GM19468 (cell line): ENCODE results near the gene DPP3.

Source experiments
- ATAC-seq: cut with Tn5 transposase; IDR thresholded peaks from one replicate; pipeline ENCODE4 v1.9.1; 2021; ENCODE audit warnings: mild to moderate bottlenecking, moderate library complexity, moderate number of reproducible peaks; ENCODE audit not compliant: unreplicated experiment; ENCODE audit errors: extremely low read depth

The DPP3 gene

DNA sequence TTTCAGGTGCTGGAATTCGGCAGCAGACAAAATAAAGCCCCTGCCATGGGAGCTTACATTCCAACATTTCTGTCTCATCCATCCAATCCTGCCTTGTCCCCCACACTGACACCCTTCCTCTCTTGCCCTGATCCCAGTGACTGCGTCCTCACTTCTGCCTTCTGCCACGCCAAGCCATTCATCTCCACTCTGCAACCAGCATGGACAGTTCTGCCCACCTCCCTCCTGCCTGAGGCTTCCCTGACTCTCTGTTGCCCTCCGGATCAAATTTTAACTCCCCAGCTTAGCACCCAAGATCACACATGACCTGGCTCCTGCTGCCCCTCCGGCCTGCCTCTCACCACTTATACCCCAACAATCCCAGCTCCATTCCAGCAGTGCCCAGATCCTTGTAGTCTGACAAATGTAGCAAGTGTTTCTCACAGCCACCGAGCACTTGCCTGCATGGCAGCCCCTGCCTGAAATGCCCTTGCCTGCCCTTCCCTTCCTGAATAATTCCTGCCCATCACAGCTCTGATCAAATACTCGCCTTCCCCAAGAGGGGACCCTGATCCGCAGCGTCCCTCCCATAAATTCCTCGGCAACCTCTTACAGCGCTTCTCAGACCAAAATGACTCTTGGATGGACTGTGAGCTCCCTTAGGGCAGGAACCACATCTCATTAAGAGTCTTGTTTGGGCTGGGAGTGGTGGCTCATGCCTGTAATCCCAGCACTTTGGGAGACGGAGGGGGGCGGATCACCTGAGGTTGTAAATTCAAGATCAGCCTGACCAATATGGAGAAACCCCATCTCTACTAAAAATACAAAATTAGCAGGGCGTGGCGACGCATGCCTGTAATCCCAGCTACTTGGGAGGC lies 68.8 kb downstream of the DPP3 start:
- no peak for ATAC-seq

DNA sequence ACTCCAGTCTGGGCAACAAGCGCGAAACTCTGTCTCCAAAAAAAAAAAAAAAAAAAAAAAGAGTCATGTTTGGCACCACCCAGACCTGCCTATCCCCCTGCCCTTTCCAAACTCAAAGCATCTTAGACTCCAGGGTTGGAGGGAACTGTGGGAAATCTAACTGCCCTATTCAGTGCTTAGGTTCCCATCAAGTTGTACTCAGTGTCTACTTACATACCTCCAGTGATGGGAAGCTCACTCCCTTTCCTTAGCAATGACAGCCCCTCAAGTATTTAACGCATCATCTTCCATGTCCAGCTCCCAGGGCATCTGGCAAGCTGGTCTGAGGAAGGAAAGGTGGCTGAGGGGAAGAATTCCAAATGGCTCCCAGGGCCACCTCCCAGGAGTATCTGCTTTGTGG lies 69.5 kb downstream of the DPP3 start:
- ATAC-seq = no peak

DNA sequence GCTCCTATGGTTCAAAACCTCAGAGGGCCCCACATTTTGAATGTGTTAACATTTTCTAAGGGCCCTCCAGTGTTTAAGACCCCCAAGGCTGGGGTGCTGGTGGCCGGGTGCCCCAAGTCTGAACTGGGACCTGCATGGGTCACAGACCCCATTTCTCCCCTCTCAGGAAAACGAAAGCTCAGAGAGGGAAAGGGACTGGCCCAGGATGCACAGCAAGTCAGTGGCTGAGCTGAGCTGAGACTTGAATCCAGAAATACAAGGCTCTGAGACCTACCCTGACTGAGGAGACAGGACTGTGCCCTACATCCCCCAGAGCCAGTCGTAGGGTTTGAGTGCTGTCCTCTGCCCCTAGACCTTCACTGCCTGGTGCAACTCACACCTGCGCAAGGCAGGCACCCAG lies 70.7 kb downstream of the DPP3 start:
- ATAC-seq = no peak

DNA sequence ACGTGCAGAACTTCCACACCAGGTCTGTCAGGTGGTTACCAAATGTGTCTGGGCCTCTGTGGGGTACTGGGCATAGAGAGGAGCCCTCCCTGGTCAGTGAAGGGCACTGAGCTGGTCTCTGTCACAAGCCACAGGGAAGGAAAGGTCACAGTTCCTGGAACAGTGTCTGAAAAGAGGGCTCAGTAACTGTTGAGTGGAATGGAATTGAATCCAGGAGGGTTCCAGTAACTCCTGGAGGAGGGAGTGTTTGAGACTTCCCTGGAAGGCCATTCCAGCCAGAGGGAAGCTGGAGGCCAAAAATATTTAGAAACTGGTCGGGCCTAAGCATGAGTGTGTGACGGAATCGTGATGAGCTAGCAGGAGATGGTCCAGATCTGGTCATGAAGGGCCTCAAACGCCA lies 74.4 kb downstream of the DPP3 start:
- no peak for ATAC-seq

DNA sequence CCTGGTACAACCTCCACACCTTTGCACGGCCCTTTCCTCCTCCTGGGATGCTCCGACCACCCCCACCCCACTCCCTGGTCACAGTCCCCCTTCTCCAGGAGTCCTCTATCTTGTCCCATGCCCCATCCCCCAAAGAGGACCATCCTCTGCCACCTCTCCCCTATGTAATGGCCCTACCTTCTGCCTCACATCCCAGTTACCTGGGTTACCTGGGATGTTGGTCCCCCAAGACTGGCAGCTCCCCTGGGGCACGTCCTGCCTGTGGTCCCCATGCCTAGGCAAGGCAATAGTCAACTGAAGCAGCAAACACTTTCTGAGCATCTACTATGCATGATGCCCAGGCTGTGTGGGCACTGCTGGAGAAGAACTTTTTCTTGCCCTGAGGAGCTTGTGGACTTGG lies 75.2 kb downstream of the DPP3 start:
- no peak for ATAC-seq

DNA sequence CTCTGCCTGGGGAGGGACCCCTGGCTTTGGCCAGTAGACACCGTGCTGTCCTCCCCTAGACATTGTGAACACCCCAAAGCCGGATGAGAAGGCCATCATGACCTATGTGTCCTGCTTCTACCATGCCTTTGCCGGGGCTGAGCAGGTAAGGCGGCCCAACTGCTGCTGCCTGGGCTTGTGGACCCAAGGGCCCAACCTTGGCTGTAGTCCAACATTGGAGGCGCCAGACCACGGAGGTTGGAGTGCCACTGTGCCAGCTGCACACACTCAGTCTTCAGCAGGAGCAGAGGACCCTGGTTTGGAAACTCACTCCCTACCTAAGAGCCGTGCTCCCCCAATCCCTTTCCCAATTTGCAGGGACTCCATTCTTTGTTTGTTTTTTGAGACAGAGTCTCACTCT lies 75.9 kb downstream of the DPP3 start:
- ATAC-seq = no peak

DNA sequence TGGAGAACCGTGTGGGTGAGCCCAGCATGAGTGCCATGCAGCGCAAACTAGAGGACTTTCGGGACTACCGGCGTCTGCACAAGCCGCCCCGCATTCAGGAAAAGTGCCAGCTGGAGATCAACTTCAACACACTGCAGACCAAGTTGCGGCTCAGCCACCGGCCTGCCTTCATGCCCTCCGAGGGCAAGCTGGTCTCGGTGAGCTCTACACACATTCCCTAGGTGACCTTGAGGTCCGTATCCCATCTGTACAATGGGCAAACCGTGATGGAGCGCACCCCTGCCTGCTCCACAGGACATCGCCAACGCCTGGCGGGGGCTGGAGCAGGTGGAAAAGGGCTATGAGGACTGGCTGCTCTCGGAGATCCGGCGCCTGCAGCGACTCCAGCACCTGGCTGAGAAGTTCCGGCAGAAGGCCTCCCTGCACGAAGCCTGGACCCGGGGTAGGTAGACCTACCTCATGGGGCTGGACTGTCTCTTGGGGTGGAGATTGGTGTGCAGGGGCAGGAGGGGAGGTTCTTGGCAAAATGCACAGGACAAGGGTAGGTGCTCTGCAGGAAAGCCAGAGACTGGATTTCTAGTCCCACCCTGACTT lies 77.6 kb downstream of the DPP3 start:
- no peak for ATAC-seq
